GM12801 (cell line): Measurements from ENCODE around the gene DDR1.

Experiments
- TF ChIP-seq, protein P1 (sequence below): IDR thresholded peaks from one replicate; pipeline ENCODE4 v1.5.1; 2011; ENCODE audit warnings: control low read depth; ENCODE audit not compliant: insufficient read length; ENCODE audit errors: extremely low read depth

Gene DDR1

GRCh38 chr6:30844118-30844535, 40.2 kb upstream of the DDR1 start:
- TF ChIP-seq, protein P1, sequence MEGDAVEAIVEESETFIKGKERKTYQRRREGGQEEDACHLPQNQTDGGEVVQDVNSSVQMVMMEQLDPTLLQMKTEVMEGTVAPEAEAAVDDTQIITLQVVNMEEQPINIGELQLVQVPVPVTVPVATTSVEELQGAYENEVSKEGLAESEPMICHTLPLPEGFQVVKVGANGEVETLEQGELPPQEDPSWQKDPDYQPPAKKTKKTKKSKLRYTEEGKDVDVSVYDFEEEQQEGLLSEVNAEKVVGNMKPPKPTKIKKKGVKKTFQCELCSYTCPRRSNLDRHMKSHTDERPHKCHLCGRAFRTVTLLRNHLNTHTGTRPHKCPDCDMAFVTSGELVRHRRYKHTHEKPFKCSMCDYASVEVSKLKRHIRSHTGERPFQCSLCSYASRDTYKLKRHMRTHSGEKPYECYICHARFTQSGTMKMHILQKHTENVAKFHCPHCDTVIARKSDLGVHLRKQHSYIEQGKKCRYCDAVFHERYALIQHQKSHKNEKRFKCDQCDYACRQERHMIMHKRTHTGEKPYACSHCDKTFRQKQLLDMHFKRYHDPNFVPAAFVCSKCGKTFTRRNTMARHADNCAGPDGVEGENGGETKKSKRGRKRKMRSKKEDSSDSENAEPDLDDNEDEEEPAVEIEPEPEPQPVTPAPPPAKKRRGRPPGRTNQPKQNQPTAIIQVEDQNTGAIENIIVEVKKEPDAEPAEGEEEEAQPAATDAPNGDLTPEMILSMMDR: no peak

- TF ChIP-seq, protein P1: no peak
Observed at GRCh38 chr6:30845183-30845582, 39.1 kb upstream of the DDR1 start.

- TF ChIP-seq, protein P1: no peak
Observed at GRCh38 chr6:30847421-30847970, 36.8 kb upstream of the DDR1 start.

DNA sequence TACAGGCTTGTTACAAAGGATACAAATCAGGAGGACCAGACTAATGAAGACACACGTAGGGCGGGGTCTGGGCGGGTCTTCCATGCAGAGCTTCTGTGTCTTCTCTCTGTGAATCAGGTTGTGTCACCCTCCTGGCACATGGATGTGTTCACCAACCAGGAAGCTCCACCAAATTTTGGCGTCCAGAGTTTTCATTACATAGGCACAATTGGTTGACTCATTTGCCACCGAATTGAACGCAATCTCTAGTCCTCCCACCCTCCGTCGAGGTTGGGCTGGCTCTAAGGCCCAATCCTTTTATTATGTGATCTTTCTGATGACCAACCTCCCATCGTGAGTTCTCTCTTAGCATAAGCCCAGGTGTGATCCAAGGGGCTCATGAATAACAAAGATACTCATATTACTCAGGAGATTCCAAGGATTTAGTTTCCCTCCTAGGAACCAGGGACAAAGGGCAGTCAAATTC, 36.3 kb upstream of the DDR1 start:
- TF ChIP-seq, protein P1: no peak

DNA sequence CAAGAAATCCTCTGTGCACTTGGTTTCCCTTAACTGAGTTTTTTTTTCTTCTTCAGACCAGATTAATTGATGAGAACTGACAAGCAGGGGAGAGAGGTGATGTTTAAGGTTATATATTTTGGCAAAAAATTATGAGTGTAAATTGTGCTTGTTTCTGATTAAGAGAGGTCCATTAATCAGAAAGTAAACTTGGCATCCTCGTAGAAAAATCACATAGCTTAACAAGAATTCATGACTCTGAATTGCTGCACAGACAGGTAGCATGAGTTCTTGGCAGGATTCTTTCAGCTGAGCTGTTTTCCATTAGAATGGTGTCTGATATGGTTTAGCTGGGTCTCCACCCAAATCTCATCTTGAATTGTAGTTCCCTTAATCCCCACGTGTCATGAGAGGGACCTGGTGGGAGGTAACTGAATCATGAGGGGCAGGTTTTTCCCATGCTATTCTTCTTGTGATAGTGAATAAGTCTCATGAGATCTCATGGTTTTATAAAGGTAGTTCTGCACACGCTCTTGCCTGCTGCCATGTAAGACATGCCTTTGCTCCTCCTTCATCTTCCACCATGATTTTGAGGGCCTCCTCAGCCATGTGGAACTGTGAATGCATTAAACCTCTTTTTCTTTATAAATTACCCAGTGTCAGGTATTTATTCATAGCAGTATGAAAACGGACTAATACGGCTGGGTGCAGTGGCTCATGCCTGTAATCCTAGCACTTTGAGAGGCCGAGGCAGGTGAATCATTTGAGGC, 34.2 kb upstream of the DDR1 start:
- TF ChIP-seq, protein P1: no peak

GRCh38 chr6:30854285-30855040, 29.9 kb upstream of the DDR1 start:
- TF ChIP-seq, protein P1: no peak

- TF ChIP-seq, protein P1: no peak
Observed at GRCh38 chr6:30855429-30856075, 28.8 kb upstream of the DDR1 start.
